Small intestine (tissue), 7 donors: ENCODE data around the gene CABP4. TPM values are rescaled to one million over a fixed set of nuclear protein-coding genes. Genes with fewer than 3 reads are reported as not detected.
"Not testable (repeated sequence)": the region's sequence is repeated elsewhere in the genome, so short reads cannot be mapped to it uniquely, and the experiment has no call there.

Experiments used
- DNase-seq, 2 donors: peaks; one replicate each; pipeline versions ENCODE4 v3.0.0 to v3.0.0-alpha.2; 2013
- FAIRE-seq: peaks from 2 replicates; lab custom pipeline; 2012; peaks lifted over from hg19 to GRCh38; lab: Jason Lieb, UNC
- H3K27ac ChIP-seq, 3 donors: one replicate each; pipeline ENCODE4 v1.5.1; 2013; ENCODE audit warnings: low read length in 2 of 3, mild to moderate bottlenecking in 2 of 3, control low read depth in 1 of 3, inconsistent platforms in 1 of 3, low read depth in 1 of 3, moderate library complexity in 1 of 3
- H3K27me3 ChIP-seq, 3 donors: one replicate each; pipeline ENCODE4 v1.6.1; 2013; ENCODE audit warnings: low read length in 3 of 3, inconsistent platforms in 1 of 3; ENCODE audit not compliant: control insufficient read depth in 3 of 3, insufficient read depth in 3 of 3
- H3K36me3 ChIP-seq, 3 donors: one replicate each; pipeline ENCODE4 v1.6.1; 2013; ENCODE audit warnings: low read length in 3 of 3, inconsistent platforms in 1 of 3, low read depth in 1 of 3, mild to moderate bottlenecking in 1 of 3, moderate library complexity in 1 of 3; ENCODE audit not compliant: control insufficient read depth in 3 of 3, insufficient read depth in 2 of 3
- H3K4me1 ChIP-seq, 3 donors: one replicate each; pipeline ENCODE4 v1.6.1; 2013; ENCODE audit warnings: low read length in 2 of 3, inconsistent platforms in 1 of 3, low read depth in 1 of 3, mild to moderate bottlenecking in 1 of 3, moderate library complexity in 1 of 3; ENCODE audit not compliant: control insufficient read depth in 3 of 3, insufficient read depth in 2 of 3
- H3K4me3 ChIP-seq, 3 donors: one replicate each; pipeline ENCODE4 v1.5.1; 2013; ENCODE audit warnings: low read length in 3 of 3, control low read depth in 1 of 3, inconsistent platforms in 1 of 3, low read depth in 1 of 3, mild to moderate bottlenecking in 1 of 3, moderate library complexity in 1 of 3
- H3K9me3 ChIP-seq, 2 donors: one replicate each; pipeline ENCODE4 v1.6.1; 2013; ENCODE audit warnings: low read depth in 1 of 2, low read length in 1 of 2; ENCODE audit not compliant: control insufficient read depth in 2 of 2, insufficient read depth in 1 of 2
- WGBS, 3 donors: extraction: QIAGEN DNeasy Blood & Tissue Kit; methylation state at CpG; one replicate each; pipeline ENCODE4 v1.1.7; 2013; 5-methylcytosine and 5-hydroxymethylcytosine counted together
- polyA plus RNA-seq, 4 donors: library from polyadenylated mRNA; stranded (reverse) in 3 of 4; unstranded in 1 of 4; fragments of 200-250 nt in 3 of 4; fragments of 120-200 nt in 1 of 4; gene quantifications; one replicate each; pipeline versions ENCODE4 v1.2.1 to v1.2.3, GENCODE V29; 2013
- donor health status: healthy with polysubstance abuse.
- donor health status: control.
- donor health status: control.
- donor health status: Bipolar disorder and iron deficiency.
- donor health status: healthy.

The CABP4 gene
- polyA plus RNA-seq, 4 donors, result 0.27 to 1.1 (median 0.41) TPM; not detected in 1

- peak in 1 of 2 donors; percentile 24 for DNase-seq
- H3K9me3 ChIP-seq, result no peaks in the 10 kb centered on the region
- H3K27ac ChIP-seq, result no peak overlapping the region
- H3K4me3 ChIP-seq, result no peak overlapping the region
- H3K27me3 ChIP-seq, result no peaks in the 10 kb centered on the region
- no peak for FAIRE-seq
- 63 to 75% (median 66%) methylated on average over 8 of the region's 8 CpGs for WGBS, 3 donors
- peaks cover 0 to 27% (median 4%) of the 10 kb centered on the region in 3 donors for H3K4me1 ChIP-seq
- H3K36me3 ChIP-seq, result peaks cover 0 to 15% (median 0%) of the 10 kb centered on the region in 3 donors
Observed at GRCh38 chr11:67470337-67471002, 15.3 kb downstream of the CABP4 start.

- WGBS, 3 donors, result 75 to 86% (median 85%) methylated on average over 7 of the region's 7 CpGs
- no peaks in the 10 kb centered on the region for H3K36me3 ChIP-seq
- H3K4me3 ChIP-seq, result no peak overlapping the region
- H3K27me3 ChIP-seq, result no peaks in the 10 kb centered on the region
- no peak for DNase-seq
- H3K27ac ChIP-seq, result no peak overlapping the region
- FAIRE-seq, result no peak
- H3K9me3 ChIP-seq, result peaks cover 0 to 3% of the 10 kb centered on the region in 2 donors
- H3K4me1 ChIP-seq, result peaks cover 0 to 11% (median 0%) of the 10 kb centered on the region in 3 donors
Observed at GRCh38 chr11:67472882-67473281, 17.7 kb downstream of the CABP4 start.

GRCh38 chr11:67476692-67477091 is 21.5 kb downstream of the CABP4 start:
- 64 to 75% (median 72%) methylated on average over 10 of the region's 10 CpGs for WGBS, 3 donors
- H3K9me3 ChIP-seq, H3K36me3 ChIP-seq, H3K27me3 ChIP-seq, H3K27ac ChIP-seq, FAIRE-seq, H3K4me3 ChIP-seq, DNase-seq, H3K4me1 ChIP-seq: not testable (repeated sequence)

- not testable (repeated sequence) for DNase-seq, H3K4me3 ChIP-seq, H3K36me3 ChIP-seq, H3K4me1 ChIP-seq, H3K9me3 ChIP-seq, H3K27ac ChIP-seq, H3K27me3 ChIP-seq, FAIRE-seq
- WGBS, 3 donors, result 79 to 84% (median 80%) methylated on average over 12 to 14 of the region's 16 CpGs
Observed at GRCh38 chr11:67477344-67478050, 22.3 kb downstream of the CABP4 start.

- DNase-seq, result no peak
- no peak for FAIRE-seq
- 18 to 31% (median 24%) methylated on average over 19 of the region's 19 CpGs for WGBS, 3 donors
- H3K36me3 ChIP-seq, result peaks cover 0 to 21% (median 0%) of the 10 kb centered on the region in 3 donors
- peak overlapping the region; percentile 44 to 85 (median 69) for H3K27ac ChIP-seq
- no peaks in the 10 kb centered on the region for H3K27me3 ChIP-seq
- H3K4me1 ChIP-seq, result peaks cover 2 to 13% (median 2%) of the 10 kb centered on the region in 3 donors
- peak overlapping the region; percentile 28 to 65 (median 50) for H3K4me3 ChIP-seq
- H3K9me3 ChIP-seq, result peaks cover 0 to 6% of the 10 kb centered on the region in 2 donors
Observed at GRCh38 chr11:67482275-67482826, 27.2 kb downstream of the CABP4 start.

DNA sequence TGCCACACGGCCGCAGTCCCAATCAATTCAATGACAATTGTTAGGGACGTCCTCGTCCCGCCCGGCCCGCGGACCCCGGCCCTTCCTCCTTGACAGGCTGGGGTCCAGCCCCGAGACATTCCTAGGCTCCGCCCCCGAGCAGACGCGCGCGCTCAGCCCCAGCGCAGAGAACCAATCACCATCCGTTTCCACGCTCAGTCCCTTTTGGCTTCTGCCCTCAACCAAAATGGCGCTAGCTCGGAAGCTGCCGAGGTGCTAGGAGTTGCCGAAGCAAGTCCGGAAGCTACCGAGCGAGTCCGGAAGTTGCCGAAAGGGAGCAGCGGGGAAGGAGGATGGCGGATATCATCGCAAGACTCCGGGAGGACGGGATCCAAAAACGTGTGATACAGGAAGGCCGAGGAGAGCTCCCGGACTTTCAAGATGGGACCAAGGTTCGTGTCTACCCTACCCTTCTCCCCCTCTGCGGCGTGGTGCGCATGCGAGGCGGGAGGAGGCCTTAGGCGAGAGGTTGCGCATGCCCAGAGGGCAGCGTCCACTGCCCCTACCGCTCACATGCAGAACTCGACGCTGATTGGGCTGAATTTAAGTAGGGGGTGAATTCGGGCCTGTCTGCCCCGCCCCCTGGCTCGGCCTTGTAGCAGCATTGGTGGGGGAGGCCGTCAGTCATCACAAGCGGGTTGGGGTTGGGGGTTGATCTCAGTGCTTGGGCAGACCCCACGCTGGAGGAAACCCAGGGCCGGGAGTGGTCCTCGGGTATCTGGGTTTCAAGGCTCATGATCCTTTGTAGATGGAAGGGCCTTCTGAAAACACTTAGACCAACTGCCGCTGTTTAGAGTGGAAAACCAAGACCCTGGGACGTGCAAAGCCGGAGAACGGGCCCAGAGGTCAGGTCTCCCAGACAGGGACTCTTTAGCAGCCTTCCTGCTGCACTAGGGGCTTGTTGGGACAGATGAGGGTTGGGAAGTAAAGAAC is 28.0 kb downstream of the CABP4 start, which contains the start of gene AIP:
Gene AIP, plus strand, starts transcription at position 200 of the 972 bp plus-strand sequence. Its CDS starts 133 bp downstream, at position 333.
- no peak for FAIRE-seq
- H3K4me3 ChIP-seq, result peak within 1 kb of the TSS; percentile 36 to 65 (median 50)
- H3K4me1 ChIP-seq, result peaks cover 2 to 13% (median 2%) of the 10 kb centered on the region in 3 donors
- DNase-seq, result peak; percentile 99
- H3K9me3 ChIP-seq, result peaks cover 0 to 6% of the 10 kb centered on the region in 2 donors
- peak within 1 kb of the TSS; percentile 44 to 85 (median 69) for H3K27ac ChIP-seq
- no peaks in the 10 kb centered on the region for H3K27me3 ChIP-seq
- peaks cover 0 to 28% (median 0%) of the 10 kb centered on the region in 3 donors for H3K36me3 ChIP-seq
- 9 to 10% (median 10%) methylated on average over 60 of the region's 60 CpGs for WGBS, 3 donors

DNA sequence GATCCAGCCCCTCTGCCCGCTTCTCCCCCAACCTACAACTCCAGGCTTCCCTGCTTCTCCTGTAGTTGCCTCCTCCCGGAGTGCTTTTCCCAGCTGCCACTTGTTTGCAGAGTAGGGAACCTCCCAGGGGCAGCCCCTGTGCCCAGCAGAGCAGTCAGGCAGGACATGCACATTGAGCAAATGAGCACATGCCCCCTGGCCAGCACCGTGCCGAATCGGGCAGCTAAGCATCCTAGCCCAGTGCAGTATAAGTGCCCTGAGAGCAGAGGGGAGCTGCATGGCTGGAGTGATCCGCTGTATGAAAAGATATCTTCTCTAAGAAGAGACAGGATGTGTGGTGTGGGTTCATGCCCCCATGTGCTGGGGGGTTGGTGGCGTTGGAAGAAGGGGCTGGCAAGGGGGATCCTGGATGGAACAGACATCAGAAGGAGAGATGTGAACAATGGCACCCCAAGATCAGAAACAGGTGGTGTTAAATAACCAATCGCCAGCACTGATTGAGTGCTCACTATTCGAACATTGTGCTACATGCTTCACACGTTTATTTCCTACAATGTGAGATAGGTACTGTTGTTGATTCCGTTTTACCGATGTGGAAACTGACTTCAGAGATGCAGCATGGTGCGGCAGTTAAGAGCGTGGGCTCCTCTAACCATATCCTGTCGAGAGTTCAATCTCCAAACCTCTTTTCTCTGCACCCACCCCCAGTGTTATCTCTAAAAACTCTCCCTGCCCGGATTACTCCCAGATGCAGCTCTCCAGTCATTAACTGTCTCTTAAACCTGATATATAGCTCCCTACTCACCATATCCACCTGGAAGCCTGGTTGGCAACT is 28.9 kb downstream of the CABP4 start:
- peaks cover 0 to 37% (median 0%) of the 10 kb centered on the region in 3 donors for H3K36me3 ChIP-seq
- H3K9me3 ChIP-seq, result peaks cover 0 to 6% of the 10 kb centered on the region in 2 donors
- H3K4me1 ChIP-seq, result peaks cover 2 to 13% (median 2%) of the 10 kb centered on the region in 3 donors
- peak in 1 of 2 donors; percentile 33 for DNase-seq
- H3K4me3 ChIP-seq, result peak overlapping the region in 2 of 3 donors; percentile 36 to 50
- WGBS, 3 donors, result 61 to 79% (median 68%) methylated on average over 16 of the region's 16 CpGs
- H3K27me3 ChIP-seq, result no peaks in the 10 kb centered on the region
- no peak for FAIRE-seq
- peak overlapping the region in 2 of 3 donors; percentile 60 to 85 for H3K27ac ChIP-seq
